ENCODE results near the gene GIMAP5.

GIMAP5 gene

GRCh38 chr7:150778014-150778737 is 41.0 kb downstream of the GIMAP5 start:
- DNase-seq = no peak

- peak; percentile 54 for DNase-seq
These were observed 41.6 kb downstream of the GIMAP5 start for GRCh38 chr7:150778738-150779301.

GRCh38 chr7:150780292-150780691 is 43.1 kb downstream of the GIMAP5 start:
- DNase-seq = no peak

- no peak for DNase-seq
These were observed 43.9 kb downstream of the GIMAP5 start for GRCh38 chr7:150781103-150781502.

- DNase-seq = no peak
These were observed 44.7 kb downstream of the GIMAP5 start for GRCh38 chr7:150781961-150782360.

- no peak for DNase-seq
These were observed 47.0 kb downstream of the GIMAP5 start for GRCh38 chr7:150784120-150784736.

- DNase-seq = no peak
These were observed 47.7 kb downstream of the GIMAP5 start for GRCh38 chr7:150784954-150785353.

GRCh38 chr7:150787321-150788281 is 50.4 kb downstream of the GIMAP5 start:
- no peak for DNase-seq

- no peak for DNase-seq
These were observed 51.5 kb downstream of the GIMAP5 start for GRCh38 chr7:150788474-150789269.

GRCh38 chr7:150790416-150791075 is 53.3 kb downstream of the GIMAP5 start:
- no peak for DNase-seq

- DNase-seq = no peak
These were observed 54.1 kb downstream of the GIMAP5 start for GRCh38 chr7:150791304-150791703.

- no peak for DNase-seq
These were observed 54.7 kb downstream of the GIMAP5 start for GRCh38 chr7:150791746-150792452.

Measured in T1000 (cell line).